ENCODE results near the gene STAG3. TPM values are rescaled to one million over a fixed set of nuclear protein-coding genes. Genes with fewer than 3 reads are reported as not detected.

Gene STAG3
- total RNA-seq, 1 experiment from 2014 or later, result 22.1 TPM

- peaks cover 12% of the 10 kb centered on the region; the same call in 1 of the 2 replicates for H4K20me1 ChIP-seq (ENCODE audit: insufficient read depth, low read depth, low read length)
- peak overlapping the region; percentile 47 for H3K4me2 ChIP-seq (ENCODE audit: low read depth, low read length, poor library complexity, severe bottlenecking)
- peak overlapping the region; percentile 52 for H3K27ac ChIP-seq (ENCODE audit: low read length)
- H3K79me2 ChIP-seq (ENCODE audit: low read length), result peaks cover 38% of the 10 kb centered on the region
- no peaks in the 10 kb centered on the region for H3K9me3 ChIP-seq (ENCODE audit: low read length)
- H3K4me1 ChIP-seq (ENCODE audit: low read length), result peaks cover 45% of the 10 kb centered on the region
- no peak overlapping the region for H3K9ac ChIP-seq (ENCODE audit: low read length)
- no peak for DNase-seq
- peaks cover 9% of the 10 kb centered on the region for H3K36me3 ChIP-seq (ENCODE audit: insufficient read depth, low read length)
- no peak overlapping the region for H3K4me3 ChIP-seq (ENCODE audit: low read length)
- no peak overlapping the region for H2AFZ ChIP-seq (ENCODE audit: low read length)
- H3K27me3 ChIP-seq (ENCODE audit: low read length), result no peaks in the 10 kb centered on the region
- no peaks in the 10 kb centered on the region for H3K9me2 ChIP-seq (replicated peaks; ENCODE audit: insufficient read depth, low read length)
Measured at GRCh38 chr7:100152937-100153666, 24.6 kb upstream of the STAG3 start.

GRCh38 chr7:100153708-100154535 lies 23.8 kb upstream of the STAG3 start:
- H3K79me2 ChIP-seq (ENCODE audit: low read length), result peaks cover 41% of the 10 kb centered on the region
- H3K4me2 ChIP-seq (ENCODE audit: low read depth, low read length, poor library complexity, severe bottlenecking), result no peak overlapping the region
- no peak overlapping the region for H3K9ac ChIP-seq (ENCODE audit: low read length)
- H3K36me3 ChIP-seq (ENCODE audit: insufficient read depth, low read length), result peaks cover 9% of the 10 kb centered on the region
- no peaks in the 10 kb centered on the region for H3K9me3 ChIP-seq (ENCODE audit: low read length)
- no peak overlapping the region for H3K27ac ChIP-seq (ENCODE audit: low read length)
- peaks cover 12% of the 10 kb centered on the region; the same call in 1 of the 2 replicates for H4K20me1 ChIP-seq (ENCODE audit: insufficient read depth, low read depth, low read length)
- peaks cover 44% of the 10 kb centered on the region for H3K4me1 ChIP-seq (ENCODE audit: low read length)
- H3K9me2 ChIP-seq (replicated peaks; ENCODE audit: insufficient read depth, low read length), result no peaks in the 10 kb centered on the region
- peak; percentile 49 for DNase-seq
- H3K4me3 ChIP-seq (ENCODE audit: low read length), result no peak overlapping the region
- no peak overlapping the region for H2AFZ ChIP-seq (ENCODE audit: low read length)
- H3K27me3 ChIP-seq (ENCODE audit: low read length), result no peaks in the 10 kb centered on the region

- Histone ChIP-seq H3K27me3 (ENCODE audit: low read length) (no peaks in the 10 kb centered on the region), H3K4me2 (ENCODE audit: low read depth, low read length, poor library complexity, severe bottlenecking) (no peak overlapping the region), H3K27ac (ENCODE audit: low read length) (no peak overlapping the region), H3K9me3 (ENCODE audit: low read length) (no peaks in the 10 kb centered on the region), H3K36me3 (ENCODE audit: insufficient read depth, low read length) (peaks cover 9% of the 10 kb centered on the region), H3K9ac (ENCODE audit: low read length) (no peak overlapping the region), H2AFZ (ENCODE audit: low read length) (no peak overlapping the region), H3K79me2 (ENCODE audit: low read length) (peaks cover 32% of the 10 kb centered on the region), H3K4me1 (ENCODE audit: low read length) (peaks cover 46% of the 10 kb centered on the region), H3K4me3 (ENCODE audit: low read length) (no peak overlapping the region), H4K20me1 (ENCODE audit: insufficient read depth, low read depth, low read length) (peaks cover 12% of the 10 kb centered on the region; the same call in 1 of the 2 replicates), H3K9me2 (replicated peaks; ENCODE audit: insufficient read depth, low read length) (no peaks in the 10 kb centered on the region)
- DNase-seq, result peak; percentile 42
Measured at GRCh38 chr7:100154651-100155491, 22.8 kb upstream of the STAG3 start.

GRCh38 chr7:100155553-100156317 lies 22.0 kb upstream of the STAG3 start:
- Histone ChIP-seq H3K9me3 (ENCODE audit: low read length) (no peaks in the 10 kb centered on the region), H3K9ac (ENCODE audit: low read length) (no peak overlapping the region), H3K79me2 (ENCODE audit: low read length) (peaks cover 23% of the 10 kb centered on the region), H3K36me3 (ENCODE audit: insufficient read depth, low read length) (peaks cover 9% of the 10 kb centered on the region), H3K27ac (ENCODE audit: low read length) (no peak overlapping the region), H3K27me3 (ENCODE audit: low read length) (no peaks in the 10 kb centered on the region), H4K20me1 (ENCODE audit: insufficient read depth, low read depth, low read length) (peaks cover 12% of the 10 kb centered on the region; the same call in 1 of the 2 replicates), H2AFZ (ENCODE audit: low read length) (no peak overlapping the region), H3K4me1 (ENCODE audit: low read length) (peaks cover 39% of the 10 kb centered on the region), H3K4me3 (ENCODE audit: low read length) (no peak overlapping the region), H3K4me2 (ENCODE audit: low read depth, low read length, poor library complexity, severe bottlenecking) (peak overlapping the region; percentile 18), H3K9me2 (replicated peaks; ENCODE audit: insufficient read depth, low read length) (no peaks in the 10 kb centered on the region)
- DNase-seq, result peak; percentile 49

GRCh38 chr7:100156331-100157068 lies 21.2 kb upstream of the STAG3 start:
- peak overlapping the region; percentile 34; the same call in 1 of the 2 replicates for H3K27ac ChIP-seq (ENCODE audit: low read length)
- peak overlapping the region; percentile 100; the same call in 1 of the 2 replicates for H3K4me3 ChIP-seq (ENCODE audit: low read length)
- no peaks in the 10 kb centered on the region for H3K9me3 ChIP-seq (ENCODE audit: low read length)
- no peaks in the 10 kb centered on the region for H3K9me2 ChIP-seq (replicated peaks; ENCODE audit: insufficient read depth, low read length)
- peak overlapping the region; percentile 95 for H3K9ac ChIP-seq (ENCODE audit: low read length)
- peak overlapping the region; percentile 90 for H3K4me2 ChIP-seq (ENCODE audit: low read depth, low read length, poor library complexity, severe bottlenecking)
- H3K79me2 ChIP-seq (ENCODE audit: low read length), result peaks cover 21% of the 10 kb centered on the region
- H3K4me1 ChIP-seq (ENCODE audit: low read length), result peaks cover 38% of the 10 kb centered on the region
- no peaks in the 10 kb centered on the region for H3K27me3 ChIP-seq (ENCODE audit: low read length)
- peaks cover 9% of the 10 kb centered on the region for H3K36me3 ChIP-seq (ENCODE audit: insufficient read depth, low read length)
- no peak overlapping the region for H2AFZ ChIP-seq (ENCODE audit: low read length)
- peak; percentile 62 for DNase-seq
- peaks cover 12% of the 10 kb centered on the region; the same call in 1 of the 2 replicates for H4K20me1 ChIP-seq (ENCODE audit: insufficient read depth, low read depth, low read length)

GRCh38 chr7:100157069-100157333 lies 20.7 kb upstream of the STAG3 start:
- peaks cover 33% of the 10 kb centered on the region for H3K4me1 ChIP-seq (ENCODE audit: low read length)
- peak overlapping the region; percentile 100 for H3K4me3 ChIP-seq (ENCODE audit: low read length)
- peaks cover 21% of the 10 kb centered on the region for H3K79me2 ChIP-seq (ENCODE audit: low read length)
- H3K36me3 ChIP-seq (ENCODE audit: insufficient read depth, low read length), result peaks cover 6% of the 10 kb centered on the region
- DNase-seq, result no peak
- no peak overlapping the region for H2AFZ ChIP-seq (ENCODE audit: low read length)
- H3K9ac ChIP-seq (ENCODE audit: low read length), result peak overlapping the region; percentile 95
- H3K9me3 ChIP-seq (ENCODE audit: low read length), result no peaks in the 10 kb centered on the region
- H3K27me3 ChIP-seq (ENCODE audit: low read length), result no peaks in the 10 kb centered on the region
- H3K4me2 ChIP-seq (ENCODE audit: low read depth, low read length, poor library complexity, severe bottlenecking), result peak overlapping the region; percentile 90
- peak overlapping the region; percentile 34; the same call in 1 of the 2 replicates for H3K27ac ChIP-seq (ENCODE audit: low read length)
- H3K9me2 ChIP-seq (replicated peaks; ENCODE audit: insufficient read depth, low read length), result no peaks in the 10 kb centered on the region
- peaks cover 12% of the 10 kb centered on the region; the same call in 1 of the 2 replicates for H4K20me1 ChIP-seq (ENCODE audit: insufficient read depth, low read depth, low read length)

Data from Karpas-422 (cell line).